Measurements from ENCODE around the gene SPOCK2. TPM values are rescaled to one million over a fixed set of nuclear protein-coding genes. Genes with fewer than 3 reads are reported as not detected.

Gene SPOCK2
- polyA plus RNA-seq, 3 donors = 0.20 to 1.6 (median 0.45) TPM

- H3K27me3 ChIP-seq (ENCODE audit: control insufficient read depth in 2 of 2, insufficient read depth in 2 of 2, low read length in 2 of 2) = no peaks in the 10 kb centered on the region
- no peaks in the 10 kb centered on the region for H4K20me1 ChIP-seq (ENCODE audit: insufficient read depth, low read length)
- no peak overlapping the region for H3K9ac ChIP-seq (ENCODE audit: insufficient read depth, low read length, poor library complexity, severe bottlenecking)
- H3K4me1 ChIP-seq (ENCODE audit: control insufficient read depth in 1 of 2, insufficient read depth in 2 of 2, low read length in 2 of 2) = no peaks in the 10 kb centered on the region
- no peaks in the 10 kb centered on the region for H3K36me3 ChIP-seq (replicated peaks in 1 of 2; ENCODE audit: control insufficient read depth in 1 of 2, insufficient read depth in 2 of 2, low read length in 2 of 2)
- Mint-ChIP-seq H3K4me1 (no peaks in the 10 kb centered on the region), H3K27me3 (ENCODE audit: low read depth in 3 of 3) (peaks cover 0 to 7% (median 2%) of the 10 kb centered on the region in 3 donors), H3K27ac (no peak overlapping the region), H3K4me3 (no peak overlapping the region), H3K36me3 (no peaks in the 10 kb centered on the region), H3K9me3 (peaks cover 0 to 2% (median 0%) of the 10 kb centered on the region in 7 donors)
- no peak overlapping the region for H3K27ac ChIP-seq (ENCODE audit: low read depth in 1 of 2, low read length in 2 of 2)
- TF ChIP-seq CTCF (IDR thresholded peaks at IDR 0.05) = no peak
- 96% methylated on average over 4 of the region's 8 CpGs for WGBS (ENCODE audit: insufficient coverage)
- no peak overlapping the region for H3K4me2 ChIP-seq (replicated peaks; ENCODE audit: extremely low read depth, low read length, poor library complexity, severe bottlenecking)
- no peak overlapping the region for H2AFZ ChIP-seq (ENCODE audit: insufficient read depth, low read depth, low read length, poor library complexity, severe bottlenecking)
- H3K9me3 ChIP-seq (replicated peaks in 1 of 2; ENCODE audit: control insufficient read depth in 1 of 2, insufficient read depth in 1 of 2, low read length in 2 of 2) = no peaks in the 10 kb centered on the region
- intact Hi-C loops (cut with micrococcal nuclease) = no loop called here
- no peak for DNase-seq
- no peak overlapping the region for H3K4me3 ChIP-seq (replicated peaks in 1 of 3; ENCODE audit: low read depth in 2 of 3, low read length in 3 of 3)
- H3K79me2 ChIP-seq (ENCODE audit: insufficient read depth, low read length) = no peaks in the 10 kb centered on the region
Observed at GRCh38 chr10:72037266-72037665, 51.1 kb downstream of the SPOCK2 start.

- Histone ChIP-seq H3K4me3 (replicated peaks in 1 of 3; ENCODE audit: low read depth in 2 of 3, low read length in 3 of 3) (no peak overlapping the region), H2AFZ (ENCODE audit: insufficient read depth, low read depth, low read length, poor library complexity, severe bottlenecking) (no peak overlapping the region), H4K20me1 (ENCODE audit: insufficient read depth, low read length) (no peaks in the 10 kb centered on the region), H3K9me3 (replicated peaks in 1 of 2; ENCODE audit: control insufficient read depth in 1 of 2, insufficient read depth in 1 of 2, low read length in 2 of 2) (no peaks in the 10 kb centered on the region), H3K4me2 (replicated peaks; ENCODE audit: extremely low read depth, low read length, poor library complexity, severe bottlenecking) (no peak overlapping the region), H3K27ac (ENCODE audit: low read depth in 1 of 2, low read length in 2 of 2) (no peak overlapping the region), H3K36me3 (replicated peaks in 1 of 2; ENCODE audit: control insufficient read depth in 1 of 2, insufficient read depth in 2 of 2, low read length in 2 of 2) (no peaks in the 10 kb centered on the region), H3K27me3 (ENCODE audit: control insufficient read depth in 2 of 2, insufficient read depth in 2 of 2, low read length in 2 of 2) (no peaks in the 10 kb centered on the region), H3K4me1 (ENCODE audit: control insufficient read depth in 1 of 2, insufficient read depth in 2 of 2, low read length in 2 of 2) (no peaks in the 10 kb centered on the region), H3K9ac (ENCODE audit: insufficient read depth, low read length, poor library complexity, severe bottlenecking) (no peak overlapping the region), H3K79me2 (ENCODE audit: insufficient read depth, low read length) (no peaks in the 10 kb centered on the region)
- peaks cover 3 to 11% (median 5%) of the 10 kb centered on the region in 3 donors for H3K27me3 Mint-ChIP-seq (ENCODE audit: low read depth in 3 of 3)
- H3K27ac Mint-ChIP-seq = no peak overlapping the region
- no peak for TF ChIP-seq CTCF (IDR thresholded peaks at IDR 0.05)
- H3K9me3 Mint-ChIP-seq = peaks cover 0 to 2% (median 0%) of the 10 kb centered on the region in 7 donors
- H3K4me1 Mint-ChIP-seq = no peaks in the 10 kb centered on the region
- WGBS (ENCODE audit: insufficient coverage) = 91% methylated on average over 12 of the region's 13 CpGs
- H3K36me3 Mint-ChIP-seq = no peaks in the 10 kb centered on the region
- H3K4me3 Mint-ChIP-seq = no peak overlapping the region
- no peak for DNase-seq
- intact Hi-C loops (cut with micrococcal nuclease) = no loop called here
Observed at GRCh38 chr10:72035252-72035887, 53.0 kb downstream of the SPOCK2 start.
